ENCODE measurements around the gene NDUFV1.
"Not testable (repeated sequence)": the region's sequence is repeated elsewhere in the genome, so short reads cannot be mapped to it uniquely, and the experiment has no call there.

NDUFV1 gene

DNA sequence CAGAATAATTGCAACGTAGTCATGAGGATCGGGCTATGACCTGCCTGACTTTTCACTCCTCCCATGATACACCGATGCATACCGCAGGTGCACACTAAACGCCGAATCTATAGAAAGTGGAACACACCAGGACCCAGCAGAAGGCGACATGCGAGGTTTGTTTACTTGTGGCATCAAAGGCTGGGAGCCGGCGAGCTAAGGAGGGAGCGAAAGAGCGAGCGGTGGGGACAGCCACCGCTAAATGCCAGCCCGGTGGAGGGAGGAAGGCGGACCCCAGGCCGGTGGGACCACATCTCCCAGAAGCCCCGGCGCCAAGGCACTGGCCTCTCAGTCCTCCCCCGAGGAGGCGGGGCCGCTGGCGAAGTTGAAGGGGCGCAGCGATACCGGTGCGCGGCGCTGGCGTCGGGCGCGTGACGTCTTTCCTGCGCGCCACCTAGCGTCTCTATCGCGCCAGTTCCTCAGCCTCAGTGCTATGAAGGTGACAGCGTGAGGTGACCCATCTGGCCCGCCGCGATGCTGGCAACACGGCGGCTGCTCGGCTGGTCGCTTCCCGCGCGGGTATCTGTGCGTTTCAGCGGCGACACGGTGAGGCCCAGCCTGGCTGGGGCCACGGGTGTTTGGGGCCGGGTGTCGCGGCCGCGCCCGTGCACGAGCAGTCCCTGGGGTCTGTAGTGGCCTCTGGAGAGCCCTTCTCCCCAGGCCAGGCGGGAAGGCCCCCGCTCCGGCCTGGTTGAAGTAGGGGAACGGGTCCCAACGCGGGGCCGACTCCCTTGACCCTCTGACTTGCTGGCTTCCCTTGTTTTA, at the start of gene NDUFV1:
Gene NDUFV1 (plus strand): TSS at position 445 of the 804 bp plus-strand sequence. CDS start 69 bp downstream, at position 514.
- peak; percentile 82 for DNase-seq

DNA sequence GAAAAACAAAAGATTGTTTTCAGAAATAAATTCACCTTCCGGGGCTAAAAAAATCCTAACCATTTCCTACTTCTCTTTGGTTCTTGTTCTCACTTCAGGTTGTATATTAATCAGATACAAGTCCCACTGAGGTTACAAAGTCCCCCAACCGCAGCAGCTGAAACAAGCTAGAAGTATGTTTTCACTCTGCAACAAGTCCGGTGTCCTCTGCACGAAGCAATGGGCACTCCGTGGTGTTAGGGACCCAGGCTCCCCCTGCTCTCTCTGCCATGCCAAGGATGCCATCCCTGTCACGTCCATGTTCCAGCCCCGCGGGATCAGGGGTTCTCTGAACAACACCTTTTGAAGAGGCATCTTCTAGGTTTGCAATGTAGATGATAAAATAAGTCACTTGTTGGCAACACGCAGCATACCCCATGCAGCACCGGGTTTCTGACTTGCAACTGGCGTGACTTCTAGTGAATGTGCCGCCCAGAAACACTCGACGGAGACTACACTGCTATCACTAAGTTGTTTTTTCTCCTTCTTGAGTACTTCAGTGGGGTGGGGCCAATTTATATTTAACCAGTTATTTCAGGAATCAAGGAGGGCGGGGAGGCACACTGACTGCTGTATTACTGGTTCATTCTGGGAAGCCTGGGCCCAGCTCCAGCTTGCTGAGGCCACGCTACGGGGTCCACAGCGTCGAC, 48.5 kb upstream of the NDUFV1 start:
- no peak for DNase-seq

DNA sequence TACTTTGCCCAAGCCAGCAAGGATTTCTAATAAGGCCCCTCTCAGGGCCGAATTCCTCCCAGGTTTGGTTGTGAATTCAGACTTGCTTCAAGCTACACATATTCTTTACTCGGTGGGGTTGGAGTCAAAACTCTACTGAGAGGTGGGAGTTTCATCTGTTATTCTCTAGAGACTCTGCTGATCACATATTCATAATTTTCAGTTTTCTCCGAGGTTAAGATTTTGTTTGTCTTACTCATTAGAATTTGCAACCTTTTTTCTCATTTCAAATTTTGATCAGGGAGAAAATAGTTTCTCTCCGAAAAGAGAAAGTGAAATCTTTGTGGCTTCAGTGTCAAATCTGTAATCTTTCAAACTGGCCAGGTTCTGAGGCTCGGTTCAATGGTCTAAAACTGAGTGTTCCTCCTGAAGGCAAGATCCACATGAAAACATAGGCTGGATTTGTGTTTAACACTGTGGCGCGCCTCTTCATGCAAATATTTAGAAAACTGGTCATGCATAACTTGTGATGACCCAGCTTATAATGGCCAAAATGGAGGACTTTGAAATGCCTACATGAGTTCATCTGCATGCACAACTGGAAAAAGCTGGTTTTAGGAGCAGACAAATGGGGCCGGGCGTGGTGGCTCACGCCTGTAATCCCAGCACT, 44.6 kb upstream of the NDUFV1 start:
- no peak for DNase-seq

DNA sequence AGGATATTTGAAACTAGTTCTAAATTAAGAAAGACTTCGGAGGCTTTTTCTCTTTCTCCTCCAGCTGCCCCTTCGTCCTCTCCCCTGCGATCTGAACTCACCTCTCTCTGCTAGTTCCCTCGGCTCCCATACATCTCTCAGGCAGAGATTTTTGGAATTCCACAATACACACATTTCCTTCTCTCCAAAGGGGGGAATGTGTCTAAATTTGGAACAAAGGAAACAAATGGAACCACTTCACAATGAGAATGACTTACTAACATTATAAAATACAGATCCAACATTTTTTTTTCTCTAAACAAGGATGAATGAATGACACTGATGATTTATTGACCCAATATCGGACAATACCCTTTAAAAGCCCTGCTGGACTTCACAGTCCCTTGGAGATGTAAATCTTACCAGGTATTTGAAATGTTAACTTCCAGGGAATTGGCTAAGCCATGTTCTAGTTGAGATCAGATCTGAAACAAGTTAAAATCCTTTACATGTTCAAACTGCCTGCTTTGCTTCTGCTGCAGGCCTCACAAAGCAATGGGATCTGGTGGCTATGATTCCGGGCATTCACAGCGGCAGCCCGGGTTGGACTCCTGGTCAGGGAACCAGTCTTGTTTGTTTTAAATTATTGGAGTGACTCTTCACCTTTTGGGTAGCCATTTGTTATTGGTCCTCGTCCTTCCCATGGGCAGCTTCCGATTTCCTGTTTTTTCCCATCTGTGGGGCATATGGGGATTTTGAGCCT, 43.6 kb upstream of the NDUFV1 start:
- no peak for DNase-seq

DNA sequence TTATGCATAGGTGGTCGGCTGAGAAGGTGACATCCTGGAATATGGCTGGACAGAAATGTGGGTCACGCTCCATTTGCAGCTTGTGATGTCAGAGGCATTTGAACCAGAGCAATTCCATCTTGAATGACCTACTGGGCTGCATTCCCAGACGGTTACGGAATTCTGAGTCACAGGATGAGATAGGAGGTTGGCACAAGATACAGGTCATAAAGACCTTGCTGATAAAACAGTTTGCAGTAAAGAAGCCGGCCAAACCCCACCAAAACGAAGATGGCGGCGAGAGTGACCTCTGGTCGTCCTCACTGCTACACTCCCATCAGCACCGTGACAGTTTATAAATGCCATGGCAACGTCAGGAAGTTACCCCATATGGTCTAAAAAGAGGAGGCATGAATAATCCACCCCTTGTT, 43.0 kb upstream of the NDUFV1 start:
- not testable (repeated sequence) for DNase-seq

DNA sequence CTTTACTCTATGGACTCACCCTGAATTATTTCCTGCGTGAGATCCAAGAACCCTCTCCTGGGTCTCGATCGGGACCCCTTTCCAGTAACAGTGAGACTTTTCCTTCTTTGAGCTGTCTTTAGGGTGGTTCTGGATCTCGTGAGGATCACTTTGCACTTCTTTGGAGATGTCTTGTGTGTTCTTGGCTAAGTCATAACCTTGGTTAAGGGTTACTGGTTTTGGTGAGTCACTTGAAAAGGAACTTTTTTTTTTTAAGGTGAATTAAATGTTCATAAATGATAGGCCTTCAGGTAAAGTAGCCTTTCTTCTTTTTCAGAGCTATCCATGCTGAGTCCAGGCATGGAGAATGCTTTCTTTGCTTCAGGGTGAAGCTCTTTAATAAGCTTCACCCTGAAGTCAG, 42.5 kb upstream of the NDUFV1 start:
- DNase-seq = no peak

DNA sequence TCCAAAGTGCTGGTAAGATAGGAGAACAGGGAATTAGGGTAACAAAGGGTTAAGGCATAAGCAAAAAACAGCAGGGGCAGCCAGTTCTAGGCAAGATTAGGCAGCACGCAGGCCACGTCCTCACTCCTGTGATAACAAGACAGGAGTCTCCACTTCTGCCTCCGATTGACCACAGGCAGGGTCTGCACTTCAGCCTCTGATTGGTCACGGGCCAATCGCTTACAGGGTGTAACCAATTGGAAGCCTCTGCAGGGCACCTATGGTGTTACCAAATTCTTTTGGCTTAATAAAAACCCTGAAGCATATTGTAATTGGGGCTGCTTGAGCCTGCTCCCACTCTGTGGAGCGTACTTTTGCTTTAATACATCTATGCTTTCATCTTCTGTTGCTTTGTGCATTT, 35.3 kb upstream of the NDUFV1 start:
- DNase-seq = no peak

DNA sequence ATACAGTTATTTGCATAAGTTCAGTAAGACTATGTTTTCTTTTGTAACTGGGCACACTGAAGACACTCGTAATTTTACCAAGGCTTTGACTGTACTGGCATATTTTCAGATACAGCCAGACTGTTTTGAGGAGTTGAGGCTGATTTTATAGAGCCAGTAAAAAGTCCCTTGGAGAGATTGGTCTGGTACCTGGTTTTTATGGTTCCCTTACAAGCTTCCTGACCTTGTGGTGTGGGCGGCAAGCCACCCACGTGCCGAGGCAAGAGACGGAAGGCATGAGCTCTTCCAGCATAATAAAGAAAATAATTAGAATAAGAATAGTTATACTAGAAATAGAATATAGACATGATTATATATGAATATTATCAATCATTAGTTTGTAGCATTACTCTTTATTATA, 34.4 kb upstream of the NDUFV1 start:
- DNase-seq = no peak

DNA sequence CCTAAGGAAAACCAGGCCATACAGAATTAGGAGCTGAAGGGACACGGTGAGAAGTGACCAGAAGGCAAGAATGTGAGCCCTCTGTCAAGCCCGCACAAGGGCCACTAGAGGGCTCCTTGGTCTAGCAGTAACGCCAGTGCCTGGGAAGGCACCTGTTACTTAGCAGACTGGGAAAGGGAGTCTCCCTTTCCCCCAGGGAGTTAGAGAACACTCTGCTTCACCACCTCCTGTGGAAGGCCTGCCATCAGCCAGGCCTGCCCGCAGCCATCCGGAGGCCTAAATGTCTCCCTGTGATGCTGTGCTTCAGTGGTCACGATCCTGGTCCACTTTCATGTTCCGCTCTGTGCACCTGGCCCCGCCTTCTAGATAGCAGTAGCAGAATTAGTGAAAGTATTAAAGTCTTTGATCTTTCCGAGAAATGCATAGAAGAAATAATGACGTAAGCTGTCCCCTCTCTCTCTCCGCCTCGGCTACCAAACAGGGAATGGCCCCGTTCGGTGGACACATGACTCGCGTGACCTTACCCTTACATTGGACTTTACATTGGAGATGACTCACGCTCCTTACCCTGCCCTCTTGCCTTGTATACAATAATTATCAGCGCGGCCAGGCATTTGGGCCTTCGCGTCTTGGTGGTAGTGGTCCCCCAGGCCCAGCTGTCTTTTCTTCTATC, 33.9 kb upstream of the NDUFV1 start:
- DNase-seq = no peak

DNA sequence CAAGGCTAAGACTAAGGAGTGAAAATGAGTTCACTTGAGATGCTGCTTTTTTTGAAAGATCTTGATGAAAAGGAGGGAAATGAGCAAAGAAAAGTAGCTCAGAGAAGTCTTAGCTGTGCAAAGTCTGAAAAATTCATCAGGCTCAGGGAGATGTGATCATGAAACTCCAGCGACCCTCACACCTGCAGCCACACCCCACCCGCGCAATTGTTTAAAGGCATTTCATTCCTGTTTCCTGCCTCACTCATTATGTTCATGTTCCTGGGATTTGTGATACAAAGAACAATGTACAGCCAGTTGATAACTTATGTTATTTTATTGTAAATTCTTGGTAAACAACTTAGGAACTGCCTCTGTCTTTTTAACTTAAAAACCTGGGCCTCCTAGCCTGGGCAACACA, 31.8 kb upstream of the NDUFV1 start:
- no peak for DNase-seq

DNA sequence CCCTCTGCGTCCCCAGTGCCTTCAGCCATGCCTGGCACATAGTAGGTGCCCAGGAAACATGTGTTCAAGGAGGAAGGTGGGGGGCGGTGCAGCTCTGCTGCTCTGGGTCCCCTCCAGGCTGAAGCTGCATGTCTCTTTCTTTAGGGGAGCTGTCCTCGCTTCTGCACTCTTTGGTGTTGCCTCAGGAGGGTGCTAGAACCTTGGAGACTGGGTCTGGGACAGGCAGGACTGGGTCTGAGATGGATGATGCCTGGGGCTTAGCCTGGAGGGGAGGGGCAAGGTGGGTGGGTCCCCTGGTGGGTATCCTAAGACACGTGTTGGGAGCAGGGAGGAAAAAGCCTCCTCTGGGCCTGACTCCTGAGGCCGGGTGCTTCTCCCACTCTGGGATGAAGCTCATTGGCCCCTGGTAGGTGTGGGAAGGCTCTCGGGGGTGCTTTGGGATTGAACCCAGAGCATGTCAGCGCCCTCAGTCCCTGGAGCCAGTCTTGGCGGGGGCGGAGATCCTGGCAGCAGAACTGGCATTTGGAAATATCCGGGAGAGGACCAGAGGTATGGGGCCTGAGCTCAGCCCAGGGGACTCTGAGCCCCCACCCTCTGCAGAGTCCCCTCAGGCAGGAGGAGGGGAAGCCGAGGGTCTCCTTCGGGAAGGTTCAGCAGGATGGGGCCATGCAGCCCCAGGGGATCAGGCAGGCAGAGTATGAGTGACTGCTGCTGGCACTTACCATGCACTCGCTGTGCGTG, 29.8 kb upstream of the NDUFV1 start:
- DNase-seq = no peak

DNA sequence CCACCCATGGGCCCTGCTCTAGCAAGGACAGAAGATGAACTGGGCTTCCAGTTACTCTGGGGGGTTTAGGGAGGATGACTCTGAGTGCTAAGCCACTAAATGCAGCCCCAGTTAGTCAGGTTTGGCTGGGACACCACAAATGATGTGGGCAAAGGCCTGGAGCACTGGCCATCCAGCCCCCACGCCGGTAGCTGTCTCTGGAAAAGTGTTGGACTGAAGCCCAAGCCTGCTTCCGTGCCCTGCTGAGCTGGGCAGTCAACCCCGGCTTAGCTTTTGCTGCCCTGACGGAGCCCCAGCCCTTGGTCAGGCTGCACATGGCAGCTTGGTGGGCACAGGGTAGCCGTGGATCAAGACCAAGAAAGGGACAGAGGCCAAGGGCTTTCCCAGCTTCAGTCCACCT, 28.8 kb upstream of the NDUFV1 start:
- no peak for DNase-seq

DNA sequence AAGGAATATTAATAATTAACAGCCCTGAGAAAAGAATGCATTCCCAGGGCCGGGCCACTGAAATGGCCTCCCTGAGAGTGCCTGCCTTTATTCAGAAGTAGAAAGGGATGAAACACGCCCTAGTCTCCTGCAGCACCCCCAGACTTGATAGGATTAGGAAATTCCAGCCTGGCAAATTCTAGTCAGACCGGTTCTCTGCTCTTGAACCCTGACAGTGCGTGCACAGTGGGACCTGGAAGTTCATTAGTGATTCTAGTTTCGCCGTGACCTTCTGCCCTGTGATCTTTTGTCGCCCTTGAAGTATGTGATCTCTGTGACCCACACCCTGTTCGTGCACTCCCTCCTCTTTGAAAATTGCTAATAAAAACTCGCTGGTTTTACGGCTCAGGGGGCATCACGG, 25.3 kb upstream of the NDUFV1 start:
- no peak for DNase-seq

DNA sequence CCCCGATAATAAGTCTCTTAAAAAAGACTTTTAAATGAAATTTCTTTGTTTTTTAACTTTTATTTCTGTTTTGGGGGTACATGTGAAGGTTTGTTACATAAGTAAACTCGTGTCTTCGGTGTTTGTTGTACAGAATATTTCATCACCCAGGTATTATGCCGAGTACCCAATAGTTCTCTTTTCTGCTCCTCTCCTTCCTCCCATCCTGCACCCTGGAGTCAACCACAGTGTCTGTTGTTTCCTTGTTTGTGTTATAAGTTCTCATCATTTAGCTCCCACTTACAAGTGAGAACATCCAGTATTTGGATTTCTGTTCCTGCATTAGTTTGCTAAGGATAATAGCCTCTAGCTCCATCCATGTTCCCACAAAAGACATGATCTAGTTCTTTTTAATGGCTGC, 24.7 kb upstream of the NDUFV1 start:
- DNase-seq = no peak

DNA sequence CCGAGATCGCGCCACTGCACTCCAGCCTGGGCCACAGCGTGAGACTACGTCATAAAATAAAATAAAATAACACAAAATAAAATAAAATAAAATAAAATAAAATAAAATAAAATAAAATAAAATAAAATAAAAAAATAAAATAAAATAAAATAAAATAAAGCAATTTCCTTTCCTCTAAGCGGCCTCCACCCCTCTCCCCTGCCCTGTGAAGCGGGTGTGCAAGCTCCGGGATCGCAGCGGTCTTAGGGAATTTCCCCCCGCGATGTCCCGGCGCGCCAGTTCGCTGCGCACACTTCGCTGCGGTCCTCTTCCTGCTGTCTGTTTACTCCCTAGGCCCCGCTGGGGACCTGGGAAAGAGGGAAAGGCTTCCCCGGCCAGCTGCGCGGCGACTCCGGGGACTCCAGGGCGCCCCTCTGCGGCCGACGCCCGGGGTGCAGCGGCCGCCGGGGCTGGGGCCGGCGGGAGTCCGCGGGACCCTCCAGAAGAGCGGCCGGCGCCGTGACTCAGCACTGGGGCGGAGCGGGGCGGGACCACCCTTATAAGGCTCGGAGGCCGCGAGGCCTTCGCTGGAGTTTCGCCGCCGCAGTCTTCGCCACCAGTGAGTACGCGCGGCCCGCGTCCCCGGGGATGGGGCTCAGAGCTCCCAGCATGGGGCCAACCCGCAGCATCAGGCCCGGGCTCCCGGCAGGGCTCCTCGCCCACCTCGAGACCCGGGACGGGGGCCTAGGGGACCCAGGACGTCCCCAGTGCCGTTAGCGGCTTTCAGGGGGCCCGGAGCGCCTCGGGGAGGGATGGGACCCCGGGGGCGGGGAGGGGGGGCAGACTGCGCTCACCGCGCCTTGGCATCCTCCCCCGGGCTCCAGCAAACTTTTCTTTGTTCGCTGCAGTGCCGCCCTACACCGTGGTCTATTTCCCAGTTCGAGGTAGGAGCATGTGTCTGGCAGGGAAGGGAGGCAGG, 23.2 kb upstream of the NDUFV1 start, which contains the start of gene GSTP1:
Gene GSTP1 (plus strand): TSS at position 566 of the 958 bp plus-strand sequence. CDS start 32 bp downstream, at position 598.
- no peak for DNase-seq

DNA sequence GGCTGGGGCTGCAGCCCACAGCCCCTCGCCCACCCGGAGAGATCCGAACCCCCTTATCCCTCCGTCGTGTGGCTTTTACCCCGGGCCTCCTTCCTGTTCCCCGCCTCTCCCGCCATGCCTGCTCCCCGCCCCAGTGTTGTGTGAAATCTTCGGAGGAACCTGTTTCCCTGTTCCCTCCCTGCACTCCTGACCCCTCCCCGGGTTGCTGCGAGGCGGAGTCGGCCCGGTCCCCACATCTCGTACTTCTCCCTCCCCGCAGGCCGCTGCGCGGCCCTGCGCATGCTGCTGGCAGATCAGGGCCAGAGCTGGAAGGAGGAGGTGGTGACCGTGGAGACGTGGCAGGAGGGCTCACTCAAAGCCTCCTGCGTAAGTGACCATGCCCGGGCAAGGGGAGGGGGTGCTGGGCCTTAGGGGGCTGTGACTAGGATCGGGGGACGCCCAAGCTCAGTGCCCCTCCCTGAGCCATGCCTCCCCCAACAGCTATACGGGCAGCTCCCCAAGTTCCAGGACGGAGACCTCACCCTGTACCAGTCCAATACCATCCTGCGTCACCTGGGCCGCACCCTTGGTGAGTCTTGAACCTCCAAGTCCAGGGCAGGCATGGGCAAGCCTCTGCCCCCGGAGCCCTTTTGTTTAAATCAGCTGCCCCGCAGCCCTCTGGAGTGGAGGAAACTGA, 22.4 kb upstream of the NDUFV1 start:
- DNase-seq = no peak

DNA sequence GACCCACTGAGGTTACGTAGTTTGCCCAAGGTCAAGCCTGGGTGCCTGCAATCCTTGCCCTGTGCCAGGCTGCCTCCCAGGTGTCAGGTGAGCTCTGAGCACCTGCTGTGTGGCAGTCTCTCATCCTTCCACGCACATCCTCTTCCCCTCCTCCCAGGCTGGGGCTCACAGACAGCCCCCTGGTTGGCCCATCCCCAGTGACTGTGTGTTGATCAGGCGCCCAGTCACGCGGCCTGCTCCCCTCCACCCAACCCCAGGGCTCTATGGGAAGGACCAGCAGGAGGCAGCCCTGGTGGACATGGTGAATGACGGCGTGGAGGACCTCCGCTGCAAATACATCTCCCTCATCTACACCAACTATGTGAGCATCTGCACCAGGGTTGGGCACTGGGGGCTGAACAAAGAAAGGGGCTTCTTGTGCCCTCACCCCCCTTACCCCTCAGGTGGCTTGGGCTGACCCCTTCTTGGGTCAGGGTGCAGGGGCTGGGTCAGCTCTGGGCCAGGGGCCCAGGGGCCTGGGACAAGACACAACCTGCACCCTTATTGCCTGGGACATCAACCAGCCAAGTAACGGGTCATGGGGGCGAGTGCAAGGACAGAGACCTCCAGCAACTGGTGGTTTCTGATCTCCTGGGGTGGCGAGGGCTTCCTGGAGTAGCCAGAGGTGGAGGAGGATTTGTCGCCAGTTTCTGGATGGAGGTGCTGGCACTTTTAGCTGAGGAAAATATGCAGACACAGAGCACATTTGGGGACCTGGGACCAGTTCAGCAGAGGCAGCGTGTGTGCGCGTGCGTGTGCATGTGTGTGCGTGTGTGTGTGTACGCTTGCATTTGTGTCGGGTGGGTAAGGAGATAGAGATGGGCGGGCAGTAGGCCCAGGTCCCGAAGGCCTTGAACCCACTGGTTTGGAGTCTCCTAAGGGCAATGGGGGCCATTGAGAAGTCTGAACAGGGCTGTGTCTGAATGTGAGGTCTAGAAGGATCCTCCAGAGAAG, 21.6 kb upstream of the NDUFV1 start:
- no peak for DNase-seq

DNA sequence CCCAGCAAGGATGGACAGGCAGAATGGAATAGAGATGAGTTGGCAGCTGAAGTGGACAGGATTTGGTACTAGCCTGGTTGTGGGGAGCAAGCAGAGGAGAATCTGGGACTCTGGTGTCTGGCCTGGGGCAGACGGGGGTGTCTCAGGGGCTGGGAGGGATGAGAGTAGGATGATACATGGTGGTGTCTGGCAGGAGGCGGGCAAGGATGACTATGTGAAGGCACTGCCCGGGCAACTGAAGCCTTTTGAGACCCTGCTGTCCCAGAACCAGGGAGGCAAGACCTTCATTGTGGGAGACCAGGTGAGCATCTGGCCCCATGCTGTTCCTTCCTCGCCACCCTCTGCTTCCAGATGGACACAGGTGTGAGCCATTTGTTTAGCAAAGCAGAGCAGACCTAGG, 20.8 kb upstream of the NDUFV1 start:
- no peak for DNase-seq
